Body of pancreas (tissue), 4 donors: ENCODE results near the gene IFIT1B.

Experiments used
- POLR2A ChIP-seq, 3 donors: fragments of 450-650 bp; IDR thresholded peaks; one replicate each; pipeline ENCODE4 v1.6.1; 2016; ENCODE audit warnings: antibody characterized with exemption in 3 of 3, mild to moderate bottlenecking in 2 of 3
- TF ChIP-seq, protein P1 (sequence below), 7 experiments: fragments of 450-650 bp in 4 of 7; fragments of 200-600 bp in 3 of 7; sonication (generic) in 3 of 7; IDR thresholded peaks; one replicate each; pipeline ENCODE4 v1.5.1; 2016 to 2019; ENCODE audit warnings: antibody characterized with exemption in 7 of 7

DNA sequence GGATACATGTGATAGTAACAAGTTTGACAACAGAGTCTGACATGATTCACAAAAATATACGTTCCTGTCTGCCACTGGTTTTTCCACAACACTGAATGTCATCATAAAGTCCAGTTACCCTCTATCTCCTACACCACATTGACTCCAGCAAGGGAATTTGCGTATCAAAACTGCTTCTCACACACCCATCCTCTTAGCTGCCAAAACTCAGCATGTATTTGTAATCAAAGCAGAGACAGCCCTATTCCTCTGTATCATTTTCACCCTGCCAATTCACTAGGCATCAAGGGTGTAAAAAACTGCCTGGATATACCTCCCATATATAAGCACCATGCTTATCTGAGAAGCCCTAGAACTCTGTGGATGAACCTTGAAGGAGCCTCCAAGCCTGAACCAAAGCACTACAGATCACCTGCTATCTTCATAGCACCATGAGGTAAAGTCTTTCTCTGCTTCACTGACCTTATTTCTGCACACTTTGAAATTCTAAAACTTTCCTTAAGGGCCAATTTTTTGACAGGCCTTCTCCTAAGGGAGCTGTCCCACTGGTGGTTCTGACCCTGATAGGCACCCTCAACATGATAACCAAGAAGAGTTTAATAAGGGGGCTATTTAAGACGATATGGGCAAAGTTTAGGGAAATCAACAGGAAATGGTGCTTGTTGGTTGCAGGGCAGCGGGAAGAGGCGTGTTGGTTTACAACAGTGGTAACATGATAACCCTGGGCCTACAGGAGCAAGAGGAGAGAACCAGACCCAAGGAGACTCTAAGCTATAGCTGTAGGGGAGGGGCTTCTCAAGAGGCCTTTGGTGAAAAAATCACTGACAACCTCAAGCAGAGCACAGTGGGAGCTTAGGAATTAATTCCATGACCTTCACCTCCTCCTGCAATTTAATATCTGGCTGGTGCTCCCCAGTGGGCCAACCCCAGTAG, at the start of gene IFIT1B:
- TF ChIP-seq, protein P1, sequence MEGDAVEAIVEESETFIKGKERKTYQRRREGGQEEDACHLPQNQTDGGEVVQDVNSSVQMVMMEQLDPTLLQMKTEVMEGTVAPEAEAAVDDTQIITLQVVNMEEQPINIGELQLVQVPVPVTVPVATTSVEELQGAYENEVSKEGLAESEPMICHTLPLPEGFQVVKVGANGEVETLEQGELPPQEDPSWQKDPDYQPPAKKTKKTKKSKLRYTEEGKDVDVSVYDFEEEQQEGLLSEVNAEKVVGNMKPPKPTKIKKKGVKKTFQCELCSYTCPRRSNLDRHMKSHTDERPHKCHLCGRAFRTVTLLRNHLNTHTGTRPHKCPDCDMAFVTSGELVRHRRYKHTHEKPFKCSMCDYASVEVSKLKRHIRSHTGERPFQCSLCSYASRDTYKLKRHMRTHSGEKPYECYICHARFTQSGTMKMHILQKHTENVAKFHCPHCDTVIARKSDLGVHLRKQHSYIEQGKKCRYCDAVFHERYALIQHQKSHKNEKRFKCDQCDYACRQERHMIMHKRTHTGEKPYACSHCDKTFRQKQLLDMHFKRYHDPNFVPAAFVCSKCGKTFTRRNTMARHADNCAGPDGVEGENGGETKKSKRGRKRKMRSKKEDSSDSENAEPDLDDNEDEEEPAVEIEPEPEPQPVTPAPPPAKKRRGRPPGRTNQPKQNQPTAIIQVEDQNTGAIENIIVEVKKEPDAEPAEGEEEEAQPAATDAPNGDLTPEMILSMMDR (IDR thresholded peaks at IDR 0.05), result no peak
- no peak for TF ChIP-seq POLR2A (IDR thresholded peaks at IDR 0.05)
